NCI-H774 (cell line): Measurements from ENCODE around the gene MN1.

Experiments
- DNase-seq: peaks from one replicate; lab custom pipeline; 2025; lab: John Stamatoyannopoulos, UW

MN1 gene

GRCh38 chr22:27782088-27782487 lies 19.5 kb downstream of the MN1 start:
- no peak for DNase-seq

GRCh38 chr22:27780161-27780575 lies 21.4 kb downstream of the MN1 start:
- DNase-seq, result no peak

GRCh38 chr22:27779643-27780042 lies 21.9 kb downstream of the MN1 start:
- no peak for DNase-seq

GRCh38 chr22:27778294-27779090 lies 23.1 kb downstream of the MN1 start:
- no peak for DNase-seq

- DNase-seq, result no peak
These were observed 24.4 kb downstream of the MN1 start for GRCh38 chr22:27777128-27777527.

- no peak for DNase-seq
These were observed 25.0 kb downstream of the MN1 start for GRCh38 chr22:27776650-27776958.

GRCh38 chr22:27775758-27776649 lies 25.6 kb downstream of the MN1 start:
- no peak for DNase-seq

- no peak for DNase-seq
These were observed 26.4 kb downstream of the MN1 start for GRCh38 chr22:27775087-27775698.

- DNase-seq, result no peak
These were observed 27.4 kb downstream of the MN1 start for GRCh38 chr22:27774200-27774599.

GRCh38 chr22:27772984-27773498 lies 28.5 kb downstream of the MN1 start:
- no peak for DNase-seq

GRCh38 chr22:27772081-27772983 lies 29.2 kb downstream of the MN1 start:
- DNase-seq, result no peak

GRCh38 chr22:27771637-27772036 lies 29.9 kb downstream of the MN1 start:
- DNase-seq, result no peak

GRCh38 chr22:27769012-27769411 lies 32.5 kb downstream of the MN1 start:
- DNase-seq, result no peak

- DNase-seq, result no peak
These were observed 33.4 kb downstream of the MN1 start for GRCh38 chr22:27768027-27768653.

- no peak for DNase-seq
These were observed 34.9 kb downstream of the MN1 start for GRCh38 chr22:27766679-27767078.

- no peak for DNase-seq
These were observed 35.8 kb downstream of the MN1 start for GRCh38 chr22:27765706-27766291.

GRCh38 chr22:27764722-27765236 lies 36.8 kb downstream of the MN1 start:
- DNase-seq, result no peak

- no peak for DNase-seq
These were observed 39.9 kb downstream of the MN1 start for GRCh38 chr22:27761665-27762064.

- no peak for DNase-seq
These were observed 40.6 kb downstream of the MN1 start for GRCh38 chr22:27761000-27761399.

GRCh38 chr22:27760474-27760873 lies 41.1 kb downstream of the MN1 start:
- no peak for DNase-seq
